HG03196 (cell line): ENCODE data around the gene GSKIP.

ENCODE experiments used
- ATAC-seq: cut with Tn5 transposase; IDR thresholded peaks from one replicate; pipeline ENCODE4 v1.9.1; 2021; ENCODE audit not compliant: unreplicated experiment

GSKIP gene

GRCh38 chr14:96376093-96376492 lies 12.8 kb downstream of the GSKIP start:
- no peak for ATAC-seq

GRCh38 chr14:96380735-96381134 lies 17.4 kb downstream of the GSKIP start:
- no peak for ATAC-seq

- ATAC-seq = no peak
These were observed 20.1 kb downstream of the GSKIP start for GRCh38 chr14:96383445-96383844.

- ATAC-seq = no peak
These were observed 20.7 kb downstream of the GSKIP start for GRCh38 chr14:96384053-96384452.

- no peak for ATAC-seq
These were observed 21.4 kb downstream of the GSKIP start for GRCh38 chr14:96384740-96385139.

- no peak for ATAC-seq
These were observed 22.1 kb downstream of the GSKIP start for GRCh38 chr14:96385385-96385784.

- no peak for ATAC-seq
These were observed 27.6 kb downstream of the GSKIP start for GRCh38 chr14:96390965-96391292.

- peak; percentile 89 for ATAC-seq
These were observed 28.2 kb downstream of the GSKIP start for GRCh38 chr14:96391293-96392118.

- no peak for ATAC-seq
These were observed 29.9 kb downstream of the GSKIP start for GRCh38 chr14:96393071-96393691.

GRCh38 chr14:96394047-96394815 lies 30.9 kb downstream of the GSKIP start:
- ATAC-seq = no peak

- ATAC-seq = no peak
These were observed 35.1 kb downstream of the GSKIP start for GRCh38 chr14:96398432-96398831.

GRCh38 chr14:96398921-96399320 lies 35.6 kb downstream of the GSKIP start:
- ATAC-seq = no peak

GRCh38 chr14:96399405-96399804 lies 36.1 kb downstream of the GSKIP start:
- no peak for ATAC-seq

GRCh38 chr14:96400495-96400894 lies 37.2 kb downstream of the GSKIP start:
- ATAC-seq = no peak

- no peak for ATAC-seq
These were observed 40.1 kb downstream of the GSKIP start for GRCh38 chr14:96403409-96403808.

- no peak for ATAC-seq
These were observed 42.4 kb downstream of the GSKIP start for GRCh38 chr14:96405677-96406076.

GRCh38 chr14:96407935-96408570 lies 44.7 kb downstream of the GSKIP start:
- no peak for ATAC-seq

- no peak for ATAC-seq
These were observed 45.3 kb downstream of the GSKIP start for GRCh38 chr14:96408608-96409007.

GRCh38 chr14:96409701-96410100 lies 46.4 kb downstream of the GSKIP start:
- ATAC-seq = no peak

- no peak for ATAC-seq
These were observed 46.8 kb downstream of the GSKIP start for GRCh38 chr14:96410119-96410518.

GRCh38 chr14:96413526-96413925 lies 50.2 kb downstream of the GSKIP start:
- ATAC-seq = no peak
